ENCODE data around the gene ARL8A. TPM values are rescaled to one million over a fixed set of nuclear protein-coding genes. Genes with fewer than 3 reads are reported as not detected.

The ARL8A gene
- total RNA-seq, 2 donors from 2014 or later: 18.1 to 21.0 TPM

DNA sequence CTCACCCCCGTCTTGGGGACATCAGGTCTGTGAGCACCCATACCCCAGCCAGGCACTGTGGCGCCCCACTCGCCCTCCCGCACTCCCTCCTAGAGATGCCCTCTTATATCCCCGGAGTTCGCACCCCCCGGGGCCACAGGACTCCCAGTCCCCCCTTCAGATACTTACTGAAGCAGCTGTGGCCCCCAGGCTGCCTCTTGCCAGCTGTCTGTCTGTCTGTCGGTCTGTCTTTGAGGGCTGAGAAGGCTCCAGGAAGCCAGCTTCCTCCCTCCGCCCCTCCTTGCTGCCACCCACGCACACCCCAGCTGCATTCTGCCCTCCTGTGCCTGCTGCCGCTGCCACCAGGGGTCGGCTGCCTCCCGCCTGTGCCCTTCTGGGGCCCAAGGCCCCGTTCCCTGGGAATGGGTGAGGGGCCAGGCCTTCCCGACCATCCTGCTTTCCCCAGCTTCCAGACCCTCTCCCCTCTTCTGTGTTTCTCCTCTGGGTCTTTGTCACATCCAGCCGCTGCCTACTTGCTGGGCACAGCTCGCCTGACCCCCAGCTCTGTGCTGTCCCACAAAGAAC, 15.9 kb upstream of the ARL8A start, which contains the start of gene PTPN7:
PTPN7 (minus strand) TSS at position 226 of the 564 bp plus-strand sequence. CDS start 1,200 bp downstream, outside the sequence.
- H3K9me3 ChIP-seq: no peaks in the 10 kb centered on the region
- H3K4me3 ChIP-seq: no peak within 1 kb of the TSS
- peak within 1 kb of the TSS in 1 of 4 donors; percentile 12 for H3K27ac ChIP-seq
- ATAC-seq: no peak
- H3K4me1 ChIP-seq: no peaks in the 10 kb centered on the region
- DNase-seq: peak in 1 of 4 donors; percentile 42
- 76 to 79% methylated on average over 17 of the region's 17 CpGs for WGBS, 2 donors
- no peak for TF ChIP-seq POLR2A (IDR thresholded peaks at IDR 0.05)
- TF ChIP-seq CTCF (IDR thresholded peaks at IDR 0.05): no peak
- intact Hi-C loops (cut with DNase I): no loop called here
- no peaks in the 10 kb centered on the region for H3K36me3 ChIP-seq (replicated peaks in 1 of 2; ENCODE audit: insufficient read depth in 1 of 2, low read depth in 2 of 2)
- no peaks in the 10 kb centered on the region for H3K27me3 ChIP-seq

- no peak for DNase-seq
Observed at GRCh38 chr1:202159534-202160371, 15.2 kb upstream of the ARL8A start.

DNA sequence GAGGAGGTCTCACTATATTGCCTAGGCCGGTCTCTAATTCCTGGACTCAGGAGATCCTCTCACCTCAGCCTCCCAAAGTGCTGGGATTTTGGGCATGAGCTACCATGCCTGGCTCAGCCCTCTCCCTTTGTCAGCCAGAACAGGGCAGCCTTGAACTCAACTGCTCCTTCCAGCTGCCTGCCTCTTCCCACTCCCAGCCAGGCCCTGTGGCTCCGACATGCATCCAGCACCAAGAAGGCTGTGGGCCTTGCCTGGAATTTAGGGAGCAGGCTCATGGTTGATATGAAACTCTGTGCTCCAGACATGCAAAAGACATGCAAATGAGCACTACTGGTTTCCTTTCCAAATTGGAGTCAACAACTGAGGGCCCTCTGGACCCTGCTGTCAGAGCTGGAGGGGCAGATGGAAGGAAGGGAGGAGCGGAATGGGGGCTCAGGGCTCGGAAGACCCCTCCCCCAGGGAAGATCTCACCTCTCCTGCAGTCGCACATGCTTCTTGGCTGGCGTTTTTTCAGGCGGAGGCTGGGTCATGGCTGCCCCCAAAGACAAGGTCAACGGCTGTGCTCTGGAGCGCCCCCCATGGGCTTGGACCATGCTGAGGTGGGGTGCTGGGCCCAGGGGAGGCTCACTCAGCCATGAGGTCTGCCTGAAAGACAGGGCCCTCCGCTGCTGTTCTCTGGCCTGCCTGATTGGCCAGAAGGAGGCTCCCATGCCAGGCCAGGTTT, 14.4 kb upstream of the ARL8A start:
- Histone ChIP-seq H3K4me1 (peaks cover 8% of the 10 kb centered on the region), H3K27ac (no peak overlapping the region), H3K36me3 (replicated peaks in 1 of 2; ENCODE audit: insufficient read depth in 1 of 2, low read depth in 2 of 2) (no peaks in the 10 kb centered on the region), H3K27me3 (no peaks in the 10 kb centered on the region), H3K9me3 (no peaks in the 10 kb centered on the region), H3K4me3 (no peak overlapping the region)
- TF ChIP-seq CTCF (IDR thresholded peaks at IDR 0.05) (no peak), POLR2A (IDR thresholded peaks at IDR 0.05) (no peak)
- WGBS, 2 donors: 65 to 73% methylated on average over 8 to 9 of the region's 10 CpGs
- intact Hi-C loops (cut with DNase I): no loop called here
- ATAC-seq (no peak), DNase-seq (no peak)

More at GRCh38 chr1:202159534-202160371, 15.2 kb upstream of the ARL8A start:
- Histone ChIP-seq H3K9me3 (no peaks in the 10 kb centered on the region), H3K4me3 (no peak overlapping the region), H3K36me3 (replicated peaks in 1 of 2; ENCODE audit: insufficient read depth in 1 of 2, low read depth in 2 of 2) (no peaks in the 10 kb centered on the region), H3K27me3 (no peaks in the 10 kb centered on the region), H3K4me1 (peaks cover 6% of the 10 kb centered on the region), H3K27ac (peak overlapping the region in 1 of 4 donors; percentile 12)
- TF ChIP-seq CTCF (IDR thresholded peaks at IDR 0.05) (no peak), POLR2A (IDR thresholded peaks at IDR 0.05) (no peak)
- WGBS, 2 donors: 79 to 86% methylated on average over 10 to 16 of the region's 16 CpGs
- intact Hi-C loops (cut with DNase I): no loop called here
- ATAC-seq: no peak

DNA sequence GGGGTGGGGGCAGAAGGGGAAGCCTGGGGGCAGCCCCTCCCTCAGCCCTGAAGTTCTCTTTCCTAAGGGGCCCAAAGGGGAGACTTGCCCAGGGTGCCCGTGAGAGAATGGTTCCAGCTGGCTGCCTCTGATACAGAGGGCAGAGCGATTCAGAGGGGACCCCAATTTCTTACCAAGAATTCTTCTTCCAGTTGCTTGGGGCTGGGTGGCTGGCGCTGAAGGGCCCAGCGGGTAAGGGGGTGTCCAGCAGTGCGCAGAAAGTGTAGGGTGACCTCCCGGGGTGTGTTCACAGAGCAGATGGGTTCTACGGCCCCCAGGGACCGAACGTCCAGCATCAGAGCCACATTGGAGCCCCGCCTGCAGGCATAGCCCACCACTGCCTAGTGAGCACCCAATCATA, 13.4 kb upstream of the ARL8A start:
- H3K4me1 ChIP-seq: peaks cover 8% of the 10 kb centered on the region
- no peak overlapping the region for H3K4me3 ChIP-seq
- ATAC-seq (no peak), DNase-seq (no peak)
- no peaks in the 10 kb centered on the region for H3K36me3 ChIP-seq (replicated peaks in 1 of 2; ENCODE audit: insufficient read depth in 1 of 2, low read depth in 2 of 2)
- no peaks in the 10 kb centered on the region for H3K27me3 ChIP-seq
- no peak overlapping the region for H3K27ac ChIP-seq
- H3K9me3 ChIP-seq: no peaks in the 10 kb centered on the region
- TF ChIP-seq CTCF (IDR thresholded peaks at IDR 0.05) (no peak), POLR2A (IDR thresholded peaks at IDR 0.05) (no peak)
- intact Hi-C loops (cut with DNase I): no loop called here
- 86 to 90% methylated on average over 8 to 10 of the region's 10 CpGs for WGBS, 2 donors

Data from body of pancreas (tissue), 4 donors.